Mesendoderm (in vitro differentiated cells): ENCODE results near the gene ATXN7L2. TPM values are rescaled to one million over a fixed set of nuclear protein-coding genes. Genes with fewer than 3 reads are reported as not detected.

Source experiments
- DNase-seq: peaks from one replicate; pipeline ENCODE4 v3.0.0; 2013
- H2AK5ac ChIP-seq: 2 replicates; pipeline ENCODE4 v1.6.1; 2013; ENCODE audit warnings: low read length, inconsistent platforms
- H2BK120ac ChIP-seq: 2 replicates; pipeline ENCODE4 v1.6.1; 2013; ENCODE audit warnings: low read depth, mild to moderate bottlenecking, low read length, moderate library complexity, mixed read lengths
- H2BK15ac ChIP-seq: replicated peaks from 2 replicates; pipeline ENCODE4 v1.6.1; 2013; ENCODE audit warnings: low read depth, mild to moderate bottlenecking, moderate library complexity
- H2BK5ac ChIP-seq: 2 replicates; pipeline ENCODE4 v1.6.1; 2013; ENCODE audit warnings: low read length, inconsistent platforms
- H3K18ac ChIP-seq: 2 replicates; pipeline ENCODE4 v1.6.1; 2013; ENCODE audit warnings: mild to moderate bottlenecking, low read length, mixed read lengths
- H3K23ac ChIP-seq: one replicate; pipeline ENCODE4 v1.6.1; 2013; ENCODE audit warnings: low read length
- H3K27ac ChIP-seq: 2 replicates; pipeline ENCODE4 v1.5.1; 2013; ENCODE audit warnings: low read depth, mild to moderate bottlenecking, inconsistent platforms, low read length, moderate library complexity
- H3K27me3 ChIP-seq: 2 replicates; pipeline ENCODE4 v1.6.1; 2013; ENCODE audit warnings: low read length, control low read depth, mild to moderate bottlenecking, inconsistent platforms; ENCODE audit not compliant: insufficient read depth, poor library complexity
- H3K36me3 ChIP-seq: 2 replicates; pipeline ENCODE4 v1.6.1; 2013; ENCODE audit warnings: low read length, inconsistent platforms; ENCODE audit not compliant: control insufficient read depth, insufficient read depth
- H3K4ac ChIP-seq: one replicate; pipeline ENCODE4 v1.6.1; 2013; ENCODE audit warnings: low read depth, mild to moderate bottlenecking, low read length, moderate library complexity
- H3K4me1 ChIP-seq: 2 replicates; pipeline ENCODE4 v1.6.1; 2013; ENCODE audit warnings: low read depth, low read length, inconsistent platforms; ENCODE audit not compliant: control insufficient read depth
- H3K4me2 ChIP-seq: 2 replicates; pipeline ENCODE4 v1.6.1; 2013; ENCODE audit warnings: low read length
- H3K4me3 ChIP-seq: 2 replicates; pipeline ENCODE4 v1.5.1; 2013; ENCODE audit warnings: mild to moderate bottlenecking, low read length
- H3K56ac ChIP-seq: one replicate; pipeline ENCODE4 v1.6.1; 2013; ENCODE audit warnings: low read length
- H3K79me1 ChIP-seq: 2 replicates; pipeline ENCODE4 v1.6.1; 2013; ENCODE audit warnings: low read length, inconsistent platforms
- H3K79me2 ChIP-seq: 2 replicates; pipeline ENCODE4 v1.6.1; 2013; ENCODE audit warnings: mild to moderate bottlenecking, low read length; ENCODE audit not compliant: control insufficient read depth, insufficient read depth
- H3K9ac ChIP-seq: 2 replicates; pipeline ENCODE4 v1.6.1; 2013; ENCODE audit warnings: low read length, inconsistent platforms
- H4K5ac ChIP-seq: one replicate; pipeline ENCODE4 v1.6.1; 2013; ENCODE audit warnings: low read length
- H4K8ac ChIP-seq: one replicate; pipeline ENCODE4 v1.6.1; 2013; ENCODE audit warnings: low read depth, mild to moderate bottlenecking, control low read depth, low read length, moderate library complexity
- WGBS: extraction: QIAGEN DNeasy Blood & Tissue Kit; methylation state at CpG from one replicate; pipeline ENCODE4 v1.1.7; 2013; ENCODE audit warnings: low lambda C conversion rate, missing lambda C conversion rate; ENCODE audit not compliant: insufficient coverage; ENCODE audit errors: extremely low coverage; 5-methylcytosine and 5-hydroxymethylcytosine counted together
- polyA plus RNA-seq, 2 experiments: library from polyadenylated mRNA; stranded (reverse); fragments of 200-250 nt; gene quantifications; one replicate each; pipeline ENCODE4 v1.2.3, GENCODE V29; 2013

Gene ATXN7L2, protein sequence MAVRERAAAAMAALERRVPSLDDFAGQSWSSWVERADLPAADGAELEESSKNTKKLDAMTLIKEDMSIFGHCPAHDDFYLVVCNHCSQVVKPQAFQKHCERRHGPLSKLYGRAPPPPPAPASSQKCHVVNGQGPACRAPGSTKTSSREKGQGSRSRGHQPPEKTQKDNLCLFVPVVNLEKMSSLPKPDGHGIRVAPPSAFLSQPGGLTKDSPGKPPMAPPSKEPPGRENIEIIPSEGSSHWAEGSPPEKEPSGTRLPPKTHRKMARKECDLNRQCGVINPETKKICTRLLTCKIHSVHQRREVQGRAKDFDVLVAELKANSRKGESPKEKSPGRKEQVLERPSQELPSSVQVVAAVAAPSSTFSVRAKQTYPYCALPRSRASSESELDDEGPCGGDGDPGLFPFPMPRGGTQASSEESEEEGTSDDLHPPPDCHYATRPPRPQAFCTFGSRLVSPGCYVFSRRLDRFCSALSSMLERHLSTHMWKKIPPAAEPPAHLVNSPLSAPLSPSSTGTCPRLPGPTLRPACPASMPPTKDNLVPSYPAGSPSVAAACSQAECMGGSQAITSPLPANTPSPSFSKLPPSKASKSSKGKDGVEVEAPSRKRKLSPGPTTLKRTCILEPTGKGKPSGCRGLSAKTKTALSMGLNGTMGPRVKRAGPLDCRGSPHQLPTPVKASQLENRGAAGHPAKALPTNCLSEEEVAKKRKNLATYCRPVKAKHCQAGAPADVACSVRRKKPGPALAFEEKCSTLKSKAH
- 8.0 TPM for polyA plus RNA-seq (2013, experiment 1 of 2)
- polyA plus RNA-seq (2013, experiment 2 of 2), result 8.2 TPM

DNA sequence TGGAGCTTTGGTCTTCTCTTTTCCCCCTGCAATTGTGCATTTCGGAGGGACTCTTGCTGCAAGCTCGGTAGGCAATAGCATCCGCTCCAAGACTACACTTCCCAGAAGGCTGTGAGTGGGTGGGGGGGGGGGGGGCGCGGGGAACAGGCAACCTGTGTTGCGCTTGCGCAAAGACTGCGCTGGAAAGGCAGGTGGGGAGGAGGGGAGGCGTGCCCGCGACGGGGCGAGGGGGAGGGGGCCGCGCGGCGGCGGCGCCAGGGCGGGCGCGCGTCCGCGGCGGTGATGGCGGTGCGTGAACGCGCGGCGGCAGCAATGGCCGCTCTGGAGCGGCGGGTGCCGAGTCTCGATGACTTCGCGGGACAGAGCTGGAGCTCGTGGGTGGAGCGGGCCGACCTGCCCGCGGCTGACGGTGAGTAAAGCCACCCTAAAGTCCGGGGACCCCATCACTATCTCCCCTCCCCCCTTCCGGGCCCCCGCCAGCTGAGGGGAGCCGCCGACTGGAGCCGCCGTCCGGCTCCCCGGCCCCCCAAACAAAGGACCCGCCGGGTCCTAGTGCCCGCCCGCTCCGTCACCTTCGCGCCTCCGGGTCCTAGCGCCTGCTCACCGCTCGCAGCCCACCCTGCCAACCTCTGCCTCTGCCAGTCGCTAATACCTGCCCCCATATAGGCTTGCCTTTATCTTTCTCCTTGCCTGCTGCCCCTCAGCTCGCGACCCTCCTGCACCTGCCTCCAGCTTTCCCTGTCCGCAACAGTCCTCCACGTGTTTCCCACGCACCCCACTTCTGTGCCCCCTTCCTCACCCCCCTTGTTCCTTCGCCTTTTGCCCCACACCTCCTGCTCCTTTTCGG lies at the start of gene ATXN7L2:
TSS of gene ATXN7L2 (plus strand) at position 234 of the 847 bp plus-strand sequence. CDS start at position 283, 49 bp downstream.
- DNase-seq, result peak; percentile 95
- Histone ChIP-seq H2BK15ac (no peak within 1 kb of the TSS), H3K4ac (no peak within 1 kb of the TSS), H3K56ac (peak within 1 kb of the TSS; percentile 93), H3K9ac (peak within 1 kb of the TSS; percentile 73), H3K18ac (peak within 1 kb of the TSS; percentile 68), H2BK120ac (no peak within 1 kb of the TSS), H3K79me2 (no peaks in the 10 kb centered on the region), H4K5ac (peak within 1 kb of the TSS; percentile 65), H2AK5ac (no peak within 1 kb of the TSS), H3K79me1 (peaks cover 3% of the 10 kb centered on the region), H3K4me2 (peak within 1 kb of the TSS; percentile 100), H3K27me3 (no peaks in the 10 kb centered on the region), H3K27ac (no peak within 1 kb of the TSS), H4K8ac (no peak within 1 kb of the TSS), H3K4me1 (peaks cover 12% of the 10 kb centered on the region), H3K36me3 (no peaks in the 10 kb centered on the region), H2BK5ac (peak within 1 kb of the TSS; percentile 48), H3K4me3 (peak within 1 kb of the TSS; percentile 81), H3K23ac (no peak within 1 kb of the TSS)
- WGBS, result no CpG with 5 or more reads among the region's 73 CpGs

DNA sequence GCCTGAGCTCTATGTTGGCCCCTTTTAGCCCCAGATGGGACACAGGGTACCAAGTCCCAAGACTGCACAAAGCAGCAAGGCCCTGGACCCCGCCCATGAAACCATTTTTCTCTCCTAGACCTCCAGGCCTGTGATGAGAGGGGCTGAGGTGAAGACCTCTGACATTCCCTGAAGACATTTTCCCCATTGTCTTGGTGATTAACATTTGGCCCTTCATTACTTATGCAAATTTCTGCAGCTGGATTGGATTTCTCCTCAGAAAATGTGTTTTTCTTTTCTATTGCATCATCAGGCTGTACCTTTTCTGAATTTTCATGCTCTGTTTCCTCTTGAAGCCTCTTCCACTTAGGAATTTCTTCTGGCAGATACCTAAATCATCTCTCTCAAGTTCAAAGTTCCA lies 49.2 kb upstream of the ATXN7L2 start:
- Histone ChIP-seq H3K9ac (no peak overlapping the region), H3K56ac (no peak overlapping the region), H3K36me3 (no peaks in the 10 kb centered on the region), H2BK15ac (no peak overlapping the region), H3K27me3 (no peaks in the 10 kb centered on the region), H3K4ac (no peak overlapping the region), H2BK5ac (no peak overlapping the region), H2AK5ac (no peak overlapping the region), H3K4me3 (no peak overlapping the region), H3K4me1 (no peaks in the 10 kb centered on the region), H3K23ac (no peak overlapping the region), H3K4me2 (no peak overlapping the region), H2BK120ac (no peak overlapping the region), H3K18ac (no peak overlapping the region), H4K5ac (no peak overlapping the region), H3K27ac (no peak overlapping the region), H3K79me2 (no peaks in the 10 kb centered on the region), H4K8ac (no peak overlapping the region), H3K79me1 (no peaks in the 10 kb centered on the region)
- DNase-seq, result no peak
- WGBS, result no CpG with 5 or more reads among the region's 1 CpG

DNA sequence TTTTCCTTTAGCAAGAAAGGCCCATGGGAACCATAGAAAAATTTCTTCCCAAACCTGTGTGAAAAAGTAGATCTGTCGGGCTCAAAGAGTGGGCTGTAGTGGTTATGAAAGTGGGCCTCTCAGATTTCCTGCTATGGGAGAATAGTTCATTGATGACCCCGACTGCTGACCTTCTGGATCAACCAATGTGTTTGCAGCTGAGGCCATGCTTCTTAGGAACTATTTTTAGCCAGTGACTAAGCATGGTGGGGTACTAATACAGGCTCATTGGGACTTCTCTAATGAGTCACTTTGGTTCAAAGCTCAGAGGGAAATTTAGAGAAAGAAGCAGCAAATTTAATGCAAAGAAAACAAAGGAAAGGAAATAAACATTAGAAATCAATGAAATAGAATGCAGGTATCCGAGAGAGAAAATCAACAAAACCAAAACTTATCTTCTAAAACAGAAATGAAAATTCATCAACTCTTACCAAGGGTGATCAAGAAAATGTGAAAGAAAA lies 44.9 kb upstream of the ATXN7L2 start:
- H2BK15ac ChIP-seq, result no peak overlapping the region
- H4K8ac ChIP-seq, result no peak overlapping the region
- H3K79me1 ChIP-seq, result no peaks in the 10 kb centered on the region
- no peak overlapping the region for H3K18ac ChIP-seq
- H4K5ac ChIP-seq, result no peak overlapping the region
- no peak overlapping the region for H3K4me2 ChIP-seq
- H3K4me1 ChIP-seq, result no peaks in the 10 kb centered on the region
- no peak overlapping the region for H2BK120ac ChIP-seq
- no peak overlapping the region for H3K4ac ChIP-seq
- H3K56ac ChIP-seq, result no peak overlapping the region
- H3K36me3 ChIP-seq, result no peaks in the 10 kb centered on the region
- no peak for DNase-seq
- H3K23ac ChIP-seq, result no peak overlapping the region
- WGBS, result no CpG with 5 or more reads among the region's 3 CpGs
- no peak overlapping the region for H2AK5ac ChIP-seq
- no peak overlapping the region for H3K27ac ChIP-seq
- H3K9ac ChIP-seq, result no peak overlapping the region
- no peak overlapping the region for H3K4me3 ChIP-seq
- H3K27me3 ChIP-seq, result peaks cover 2% of the 10 kb centered on the region
- no peak overlapping the region for H2BK5ac ChIP-seq
- no peaks in the 10 kb centered on the region for H3K79me2 ChIP-seq

DNA sequence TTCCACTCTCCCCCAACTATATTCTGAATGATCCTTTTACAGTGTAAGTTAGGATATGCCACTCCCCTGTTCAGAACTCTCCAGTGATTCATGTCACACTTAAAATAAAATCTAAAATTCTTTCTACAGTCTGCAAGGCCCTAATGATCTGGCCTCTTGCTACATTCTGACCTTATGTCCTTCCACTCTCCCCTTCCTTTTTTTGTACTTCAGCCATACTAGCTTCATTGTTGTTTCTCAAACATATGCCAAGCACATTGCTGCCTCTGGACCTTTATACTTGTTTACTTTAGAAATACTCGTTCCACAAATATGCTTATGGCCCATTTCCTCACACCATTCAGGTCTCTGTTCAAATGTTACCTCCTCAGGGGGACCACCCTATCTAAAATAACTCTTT lies 42.6 kb upstream of the ATXN7L2 start:
- Histone ChIP-seq H3K79me1 (no peaks in the 10 kb centered on the region), H3K4me2 (no peak overlapping the region), H3K27me3 (peaks cover 2% of the 10 kb centered on the region), H3K56ac (no peak overlapping the region), H2BK5ac (no peak overlapping the region), H3K36me3 (no peaks in the 10 kb centered on the region), H3K79me2 (no peaks in the 10 kb centered on the region), H2BK15ac (no peak overlapping the region), H3K4ac (no peak overlapping the region), H3K18ac (no peak overlapping the region), H3K4me3 (no peak overlapping the region), H3K4me1 (no peaks in the 10 kb centered on the region), H3K23ac (no peak overlapping the region), H3K9ac (no peak overlapping the region), H2BK120ac (no peak overlapping the region), H2AK5ac (no peak overlapping the region), H3K27ac (no peak overlapping the region), H4K5ac (no peak overlapping the region), H4K8ac (no peak overlapping the region)
- DNase-seq, result no peak
- no CpG with 5 or more reads among the region's 1 CpG for WGBS

DNA sequence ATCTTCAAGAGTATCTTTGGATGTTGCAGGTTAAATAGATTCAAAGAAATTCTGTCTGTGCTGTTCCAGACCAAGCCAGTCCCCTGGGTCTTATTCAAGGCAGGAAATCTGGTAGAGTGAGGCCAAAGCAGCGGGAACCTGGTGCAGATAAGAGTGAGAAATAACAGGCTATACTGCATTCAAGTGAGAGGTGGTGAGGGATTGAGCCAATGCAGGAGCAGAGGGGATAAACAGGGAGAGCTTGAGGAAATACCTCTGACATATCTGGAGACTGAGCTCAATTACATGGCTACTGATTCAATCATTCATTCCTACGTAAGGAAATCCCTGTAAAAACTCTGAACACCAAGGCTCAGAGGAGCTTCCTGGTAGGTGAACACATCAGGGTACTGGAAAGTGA lies 40.2 kb upstream of the ATXN7L2 start:
- Histone ChIP-seq H4K8ac (no peak overlapping the region), H3K4ac (no peak overlapping the region), H2BK5ac (no peak overlapping the region), H3K18ac (no peak overlapping the region), H2AK5ac (no peak overlapping the region), H3K4me3 (no peak overlapping the region), H2BK120ac (no peak overlapping the region), H3K79me2 (no peaks in the 10 kb centered on the region), H3K79me1 (no peaks in the 10 kb centered on the region), H2BK15ac (no peak overlapping the region), H3K4me2 (no peak overlapping the region), H3K27me3 (peaks cover 2% of the 10 kb centered on the region), H3K9ac (no peak overlapping the region), H3K56ac (no peak overlapping the region), H3K4me1 (no peaks in the 10 kb centered on the region), H4K5ac (no peak overlapping the region), H3K23ac (no peak overlapping the region), H3K36me3 (no peaks in the 10 kb centered on the region), H3K27ac (no peak overlapping the region)
- peak; percentile 13 for DNase-seq
- no CpG with 5 or more reads among the region's 2 CpGs for WGBS
